Brain microvascular endothelial cell (primary cell): ENCODE data around the gene VAPB.

Experiments
- DNase-seq: peaks from one replicate; pipeline ENCODE4 v3.0.0-alpha.2; 2020
- H3K27ac ChIP-seq: fragments of 250-450 bp; sonication (Bioruptor Pico); 2 replicates; pipeline ENCODE4 v1.5.1; 2020; ENCODE audit warnings: mild to moderate bottlenecking, moderate library complexity
- H3K27me3 ChIP-seq: fragments of 250-450 bp; sonication (Bioruptor Pico); replicated peaks from 2 replicates; pipeline ENCODE4 v1.5.1; 2020; ENCODE audit warnings: mild to moderate bottlenecking
- H3K36me3 ChIP-seq: fragments of 250-450 bp; sonication (Bioruptor Pico); replicated peaks from 2 replicates; pipeline ENCODE4 v1.5.1; 2020; ENCODE audit warnings: mild to moderate bottlenecking
- H3K4me3 ChIP-seq: 2 replicates; pipeline ENCODE4 v1.5.1; 2011; ENCODE audit warnings: low read depth, mild to moderate bottlenecking, control low read depth, low read length, moderate library complexity
- in situ Hi-C: cut with HindIII; loops from 2 replicates; pipeline ENCODE4 v1.10.0; 2017; ENCODE audit warnings: low sequenced_read_pairs, low pct_ligation_motif_present
- TF ChIP-seq, protein P1 (sequence below): IDR thresholded peaks from 2 replicates; pipeline ENCODE4 v1.5.1; 2011; ENCODE audit warnings: low read depth, mild to moderate bottlenecking, moderate library complexity, low read length, control low read depth, inconsistent platforms; ENCODE audit errors: missing control alignments

The VAPB gene

DNA sequence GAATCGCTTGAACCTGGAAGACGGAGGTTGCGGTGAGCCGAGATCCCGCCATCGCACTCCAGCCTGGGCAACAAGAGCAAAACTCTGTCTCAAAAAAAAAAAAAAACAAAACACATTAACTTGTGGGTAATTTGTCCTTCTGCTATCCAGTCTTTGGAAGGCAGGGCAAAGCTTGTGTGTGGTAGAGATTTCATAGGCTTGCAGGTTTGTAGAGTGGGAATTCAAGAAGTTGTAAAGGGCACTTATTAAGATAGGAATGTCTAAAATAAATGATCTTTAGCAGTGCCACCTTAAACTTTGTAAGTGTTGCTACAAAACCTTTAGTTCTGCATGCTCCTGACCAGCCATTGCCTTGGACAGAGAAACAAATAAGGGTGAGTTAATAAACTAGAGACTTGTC is 8.4 kb downstream of the VAPB start:
- H3K27me3 ChIP-seq = no peaks in the 10 kb centered on the region
- H3K4me3 ChIP-seq = no peak overlapping the region
- no peak overlapping the region for H3K27ac ChIP-seq
- in situ Hi-C loops = no loop called here
- TF ChIP-seq, protein P1, sequence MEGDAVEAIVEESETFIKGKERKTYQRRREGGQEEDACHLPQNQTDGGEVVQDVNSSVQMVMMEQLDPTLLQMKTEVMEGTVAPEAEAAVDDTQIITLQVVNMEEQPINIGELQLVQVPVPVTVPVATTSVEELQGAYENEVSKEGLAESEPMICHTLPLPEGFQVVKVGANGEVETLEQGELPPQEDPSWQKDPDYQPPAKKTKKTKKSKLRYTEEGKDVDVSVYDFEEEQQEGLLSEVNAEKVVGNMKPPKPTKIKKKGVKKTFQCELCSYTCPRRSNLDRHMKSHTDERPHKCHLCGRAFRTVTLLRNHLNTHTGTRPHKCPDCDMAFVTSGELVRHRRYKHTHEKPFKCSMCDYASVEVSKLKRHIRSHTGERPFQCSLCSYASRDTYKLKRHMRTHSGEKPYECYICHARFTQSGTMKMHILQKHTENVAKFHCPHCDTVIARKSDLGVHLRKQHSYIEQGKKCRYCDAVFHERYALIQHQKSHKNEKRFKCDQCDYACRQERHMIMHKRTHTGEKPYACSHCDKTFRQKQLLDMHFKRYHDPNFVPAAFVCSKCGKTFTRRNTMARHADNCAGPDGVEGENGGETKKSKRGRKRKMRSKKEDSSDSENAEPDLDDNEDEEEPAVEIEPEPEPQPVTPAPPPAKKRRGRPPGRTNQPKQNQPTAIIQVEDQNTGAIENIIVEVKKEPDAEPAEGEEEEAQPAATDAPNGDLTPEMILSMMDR = no peak
- no peak for DNase-seq
- H3K36me3 ChIP-seq = no peaks in the 10 kb centered on the region

DNA sequence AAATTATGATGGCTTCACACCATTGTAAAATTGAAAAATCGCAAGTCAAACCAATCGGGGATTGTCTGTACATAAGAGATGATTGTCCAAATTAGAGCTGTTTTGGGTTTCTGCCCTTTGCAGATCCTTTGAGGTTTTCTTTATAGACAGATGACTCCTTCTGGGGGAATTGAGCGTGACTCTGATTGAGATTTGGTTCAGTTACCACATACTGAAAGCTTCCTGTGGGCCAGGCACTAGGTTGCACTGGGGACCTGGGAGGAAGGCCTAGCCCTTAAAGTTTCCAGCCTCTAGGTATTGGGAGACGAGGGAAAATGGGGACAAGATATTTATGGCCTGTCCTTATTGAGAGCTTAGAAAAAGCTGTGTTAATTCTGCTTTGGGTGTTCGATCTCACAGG is 9.2 kb downstream of the VAPB start:
- H3K4me3 ChIP-seq = no peak overlapping the region
- TF ChIP-seq, protein P1 = no peak
- H3K36me3 ChIP-seq = no peaks in the 10 kb centered on the region
- H3K27ac ChIP-seq = no peak overlapping the region
- DNase-seq = no peak
- no peaks in the 10 kb centered on the region for H3K27me3 ChIP-seq
- in situ Hi-C loops = no loop called here

DNA sequence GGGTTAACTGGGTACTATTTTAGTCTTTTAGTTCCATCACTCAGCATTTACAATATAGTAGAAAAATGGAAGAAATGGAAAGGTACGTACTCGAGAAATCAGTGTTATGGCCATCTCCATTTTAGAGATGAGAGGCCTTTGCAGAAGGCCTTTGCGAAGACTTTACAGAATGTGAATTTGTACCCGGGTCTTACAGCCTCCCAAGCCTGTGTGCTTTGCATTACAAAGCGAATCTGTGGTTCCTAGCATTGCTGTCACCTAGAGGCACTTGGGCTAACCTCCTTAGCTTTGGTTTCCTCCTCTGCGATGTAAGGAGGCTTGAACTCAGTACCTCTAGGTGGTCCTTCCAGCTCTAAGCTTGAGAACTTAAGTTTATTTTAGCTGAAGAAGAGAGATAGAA is 10.9 kb downstream of the VAPB start:
- DNase-seq = no peak
- in situ Hi-C loops = no loop called here

DNA sequence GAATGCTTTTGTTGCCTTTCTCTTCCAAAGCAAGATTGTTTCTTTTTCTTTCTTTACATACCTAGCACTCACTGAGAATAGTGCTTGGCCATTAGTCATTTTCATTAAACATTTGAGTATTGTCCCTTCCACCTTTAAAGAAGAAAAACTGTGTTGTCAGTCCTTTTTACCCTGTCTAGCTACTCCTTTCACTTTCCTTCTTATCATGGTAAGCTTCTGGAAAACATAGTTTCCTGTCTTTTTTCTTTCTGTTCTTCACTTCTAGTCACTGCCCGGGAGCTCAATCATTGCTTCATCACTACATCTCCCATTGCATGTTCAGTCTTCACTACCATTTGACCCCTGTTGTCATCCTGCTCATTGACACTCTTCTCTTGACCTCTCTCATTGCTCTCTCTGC is 12.1 kb downstream of the VAPB start:
- TF ChIP-seq, protein P1 = no peak
- in situ Hi-C loops = no loop called here

More for the DNA sequence above, 10.9 kb downstream of the VAPB start:
- Histone ChIP-seq H3K4me3 (no peak overlapping the region), H3K27me3 (no peaks in the 10 kb centered on the region), H3K36me3 (no peaks in the 10 kb centered on the region), H3K27ac (no peak overlapping the region)
- TF ChIP-seq, protein P1 = no peak

DNA sequence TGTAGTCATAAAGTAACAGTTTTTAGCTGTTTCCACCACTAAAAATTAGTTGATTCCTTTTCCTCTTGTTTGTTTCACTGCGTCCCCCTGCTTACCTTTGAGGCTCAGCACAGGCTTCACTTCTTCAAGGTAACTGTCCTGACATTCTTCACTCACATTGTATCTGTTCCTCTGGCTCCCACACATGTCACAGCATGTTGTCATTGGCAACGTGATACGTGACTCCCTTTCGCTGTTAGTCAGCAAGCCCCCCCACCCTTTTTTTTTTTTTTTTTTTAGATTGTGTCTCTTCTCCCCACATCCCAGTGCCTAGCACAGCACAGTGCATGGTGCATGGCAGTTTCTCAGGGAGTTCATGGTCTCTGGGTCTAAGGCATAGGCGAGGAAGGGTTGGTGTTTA is 13.3 kb downstream of the VAPB start:
- Histone ChIP-seq H3K4me3 (no peak overlapping the region), H3K27me3 (no peaks in the 10 kb centered on the region), H3K27ac (no peak overlapping the region), H3K36me3 (no peaks in the 10 kb centered on the region)
- TF ChIP-seq, protein P1 = no peak
- in situ Hi-C loops = no loop called here
- DNase-seq = no peak

More for the DNA sequence above, 12.1 kb downstream of the VAPB start:
- no peak overlapping the region for H3K27ac ChIP-seq
- H3K27me3 ChIP-seq = no peaks in the 10 kb centered on the region
- no peak overlapping the region for H3K4me3 ChIP-seq
- DNase-seq = no peak
- H3K36me3 ChIP-seq = no peaks in the 10 kb centered on the region

DNA sequence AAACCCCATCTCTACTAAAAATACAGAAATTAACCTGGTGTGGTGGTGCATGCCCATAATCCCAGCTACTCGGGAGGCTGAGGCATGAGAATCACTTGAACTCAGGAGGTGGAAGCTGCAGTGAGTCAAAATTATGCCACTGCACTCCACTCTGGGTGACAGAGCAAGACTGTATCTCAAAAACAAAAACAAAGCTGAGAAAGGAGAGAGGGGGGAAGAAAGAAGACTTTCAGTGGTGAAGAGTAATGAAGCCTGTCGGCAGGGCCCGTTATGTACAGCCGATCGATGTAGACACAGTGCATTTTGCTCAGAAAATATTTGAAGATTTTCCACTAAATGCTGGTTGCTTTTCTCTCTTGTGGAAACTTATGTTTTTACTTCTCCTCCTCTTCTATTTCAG is 13.8 kb downstream of the VAPB start:
- no peaks in the 10 kb centered on the region for H3K27me3 ChIP-seq
- no peak for DNase-seq
- no peak overlapping the region for H3K4me3 ChIP-seq
- in situ Hi-C loops = no loop called here
- no peak overlapping the region for H3K27ac ChIP-seq
- TF ChIP-seq, protein P1 = no peak
- H3K36me3 ChIP-seq = no peaks in the 10 kb centered on the region
